Ishikawa (cell line): ENCODE measurements around the gene E2F1.

Source experiments
- CREB1 ChIP-seq: IDR thresholded peaks from 2 replicates; pipeline ENCODE4 v1.6.1; 2012; ENCODE audit warnings: low read depth
- YY1 ChIP-seq: IDR thresholded peaks from 2 replicates; pipeline ENCODE4 v1.6.1; 2012; ENCODE audit warnings: low read depth
- TF ChIP-seq, protein P1 (sequence below): IDR thresholded peaks from 2 replicates; pipeline ENCODE4 v1.6.1; 2012

DNA sequence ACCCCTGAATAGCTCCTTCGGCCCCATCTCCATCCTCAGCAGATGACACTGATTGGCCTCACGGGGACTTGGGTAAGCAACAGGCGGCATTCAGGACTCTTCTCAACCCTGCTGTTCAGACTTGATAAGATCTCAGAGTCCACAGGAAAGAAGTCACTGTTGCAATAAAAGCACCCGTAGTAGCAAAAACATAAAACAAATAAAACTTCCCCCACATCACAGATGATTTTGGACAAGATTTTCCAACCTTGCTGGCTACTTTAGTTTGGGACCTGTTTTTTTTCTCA, 41.2 kb downstream of the E2F1 start:
- TF ChIP-seq, protein P1, sequence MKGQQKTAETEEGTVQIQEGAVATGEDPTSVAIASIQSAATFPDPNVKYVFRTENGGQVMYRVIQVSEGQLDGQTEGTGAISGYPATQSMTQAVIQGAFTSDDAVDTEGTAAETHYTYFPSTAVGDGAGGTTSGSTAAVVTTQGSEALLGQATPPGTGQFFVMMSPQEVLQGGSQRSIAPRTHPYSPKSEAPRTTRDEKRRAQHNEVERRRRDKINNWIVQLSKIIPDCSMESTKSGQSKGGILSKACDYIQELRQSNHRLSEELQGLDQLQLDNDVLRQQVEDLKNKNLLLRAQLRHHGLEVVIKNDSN: no peak
- TF ChIP-seq CREB1 (no peak), YY1 (no peak)
